NCI-H1417 (cell line): ENCODE results near the gene PSTPIP1.

ENCODE experiments used
- DNase-seq, 3 experiments: peaks; one replicate each; lab custom pipeline; 2025; lab: John Stamatoyannopoulos, UW

Gene PSTPIP1

DNA sequence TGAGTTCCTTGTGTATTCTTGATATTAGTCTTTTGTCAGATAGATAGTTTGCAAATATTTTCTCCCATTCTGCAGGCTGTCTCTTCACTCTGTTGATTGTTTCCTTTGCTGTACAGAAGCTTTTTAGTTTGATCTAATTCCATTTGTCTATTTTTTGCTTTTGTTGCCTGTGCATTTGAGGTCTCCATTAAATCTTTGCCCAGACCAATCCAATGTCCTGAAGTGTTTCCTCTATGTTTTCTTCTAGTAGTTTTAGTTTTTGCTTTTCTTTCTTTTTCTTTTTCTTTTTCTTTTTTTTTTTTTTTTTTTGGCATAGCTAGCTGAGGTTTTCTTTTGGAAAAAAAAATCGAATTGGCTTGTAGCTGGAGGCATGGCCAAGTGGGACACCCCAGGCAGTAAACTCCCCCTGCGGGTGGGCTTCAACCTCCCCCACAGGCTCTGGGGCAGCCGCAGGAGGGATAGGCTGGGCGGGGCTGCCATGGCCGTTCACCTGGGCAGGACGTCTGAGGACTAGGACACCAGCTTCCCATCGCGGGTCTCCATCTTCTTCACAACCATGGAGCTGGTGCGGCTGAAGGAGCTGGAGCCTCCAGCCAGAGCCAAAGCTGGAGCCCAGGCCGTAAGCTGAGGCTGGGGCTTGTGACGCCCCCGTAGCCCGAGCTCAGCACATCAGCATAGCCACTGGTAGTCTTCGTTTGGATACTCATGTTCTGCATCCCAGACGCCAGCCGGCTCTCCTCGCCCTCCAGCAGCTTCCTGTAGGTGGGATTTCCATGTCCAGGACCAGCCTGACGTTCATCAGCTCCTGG lies 16.2 kb upstream of the PSTPIP1 start:
- DNase-seq, result no peak

DNA sequence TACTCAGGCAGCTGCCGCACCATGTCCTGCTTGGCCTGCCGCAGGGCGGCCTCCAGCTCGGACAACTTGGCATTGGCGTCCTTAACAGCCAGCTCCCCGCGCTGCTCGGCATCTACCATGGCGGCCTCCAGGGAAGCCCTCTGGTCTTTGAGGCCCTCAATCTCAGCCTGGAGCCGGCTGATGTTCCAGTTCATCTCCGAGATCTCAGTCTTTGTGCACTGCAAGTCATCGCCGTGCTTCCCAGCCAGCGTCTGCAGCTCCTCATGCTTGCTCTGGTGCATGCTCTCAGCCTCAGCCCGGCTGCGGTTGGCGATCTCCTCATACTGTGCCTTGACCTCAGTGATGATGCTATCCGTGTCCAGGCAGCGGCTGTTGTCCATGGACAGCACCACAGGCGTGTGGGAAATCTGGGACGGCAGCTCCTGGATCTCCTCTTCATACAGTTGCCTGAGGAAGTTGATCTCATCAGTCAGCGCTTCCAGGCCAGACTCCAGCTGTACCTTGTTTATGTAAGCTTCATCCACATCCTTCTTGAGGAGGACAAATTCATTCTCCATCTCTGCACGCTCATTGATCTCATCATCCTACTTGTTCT lies 15.5 kb upstream of the PSTPIP1 start:
- DNase-seq, result no peak

DNA sequence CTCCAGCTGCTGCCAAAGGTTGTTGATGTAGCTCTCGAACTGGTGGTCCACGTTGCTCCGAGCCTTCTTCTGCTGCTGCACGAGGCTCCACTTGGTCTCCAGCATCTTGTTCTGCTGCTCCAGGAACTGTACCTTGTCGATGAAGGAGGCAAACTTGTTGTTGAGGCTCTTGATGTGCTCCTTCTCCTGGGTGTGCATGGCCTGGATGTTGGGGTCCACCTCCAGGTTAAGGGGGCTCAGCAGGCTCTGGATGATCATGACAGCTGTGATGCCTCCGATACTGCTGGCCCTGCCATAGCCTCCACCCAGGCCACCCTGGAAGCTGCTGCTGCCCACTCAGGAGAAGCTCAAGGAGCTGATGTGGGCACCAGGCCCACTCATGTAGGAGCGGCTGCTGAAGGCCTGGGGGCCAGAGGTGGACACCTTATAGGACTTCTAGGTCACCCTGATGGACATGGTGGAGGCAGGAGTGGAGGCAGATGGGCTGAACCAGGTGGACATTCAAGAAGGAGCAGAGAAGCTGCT lies 14.9 kb upstream of the PSTPIP1 start:
- DNase-seq, result no peak

DNA sequence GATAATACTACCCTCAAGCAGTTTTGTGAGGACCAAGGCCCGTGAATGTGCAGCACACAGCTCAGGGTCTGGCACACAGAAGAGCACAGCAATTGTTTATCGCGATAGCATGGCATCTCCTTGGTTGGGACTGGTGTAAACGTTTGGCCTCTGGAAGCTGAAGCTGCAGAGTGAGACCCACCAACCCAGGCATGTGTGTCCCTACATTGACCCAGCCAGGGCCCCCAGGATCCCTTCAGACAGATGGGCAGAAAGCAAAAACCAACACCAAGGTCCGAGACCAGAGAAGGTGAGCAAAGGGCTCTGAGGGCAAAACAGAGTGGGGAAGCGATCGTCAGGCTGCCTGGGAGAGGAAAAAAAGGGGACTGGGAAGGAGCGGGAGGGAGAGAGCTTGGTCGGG lies 12.6 kb upstream of the PSTPIP1 start:
- DNase-seq, result no peak

DNA sequence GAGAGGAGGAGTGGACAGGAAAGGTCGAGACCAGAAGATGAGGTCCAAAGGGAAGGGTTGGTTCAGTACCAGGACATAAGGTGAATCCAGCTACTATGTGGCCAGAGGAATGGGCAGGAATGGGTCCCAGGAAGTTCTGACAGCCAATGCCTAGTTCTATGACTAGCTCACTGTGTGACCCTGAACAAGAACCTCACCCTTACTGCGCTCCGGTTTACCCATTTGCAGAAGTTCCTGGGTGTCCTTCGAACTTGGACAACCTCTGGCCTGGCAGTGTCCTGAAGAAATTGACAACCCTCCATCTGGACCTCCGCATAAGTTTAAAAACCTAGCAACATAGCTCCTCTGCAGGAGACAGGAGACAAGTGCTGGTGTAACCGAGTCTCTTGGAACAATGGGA lies 12.2 kb upstream of the PSTPIP1 start:
- no peak for DNase-seq

DNA sequence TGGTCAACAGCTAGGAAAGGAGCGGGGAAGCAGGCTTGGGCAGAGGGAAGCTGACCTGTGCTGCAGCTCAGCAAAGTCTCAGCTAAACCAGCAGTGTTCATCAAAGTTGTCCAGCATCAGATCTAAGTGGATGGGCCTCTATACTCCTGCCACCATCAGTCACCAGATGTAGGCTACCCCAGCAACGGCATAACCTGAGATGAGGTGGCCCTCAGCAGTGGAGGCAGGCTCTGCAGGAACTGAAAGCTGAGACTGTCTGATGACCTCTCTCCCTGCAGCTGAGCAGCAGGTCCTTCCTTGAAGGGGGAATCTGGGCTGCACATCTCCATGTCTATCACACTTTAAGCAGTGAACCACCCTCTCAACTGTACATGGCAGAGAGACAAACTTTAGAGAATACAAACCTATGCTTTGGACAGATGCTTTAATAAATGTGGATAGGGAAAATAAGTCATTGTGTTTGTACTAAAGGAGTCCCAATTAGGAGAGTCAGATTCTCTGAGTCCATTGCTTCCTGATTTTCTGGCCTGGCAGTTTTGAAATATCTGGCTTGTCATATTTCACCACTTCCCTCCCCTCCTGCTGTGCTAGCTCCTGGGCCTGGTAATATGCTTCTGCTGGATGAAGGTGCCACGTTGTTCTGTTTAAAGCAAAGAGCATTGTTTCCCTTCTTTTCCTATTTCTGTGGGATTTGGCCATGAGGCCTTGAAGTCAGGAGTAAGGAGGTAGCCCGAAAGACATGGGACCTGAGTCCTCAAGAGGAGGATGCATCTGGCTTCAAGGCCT lies 11.1 kb upstream of the PSTPIP1 start:
- DNase-seq, result no peak

DNA sequence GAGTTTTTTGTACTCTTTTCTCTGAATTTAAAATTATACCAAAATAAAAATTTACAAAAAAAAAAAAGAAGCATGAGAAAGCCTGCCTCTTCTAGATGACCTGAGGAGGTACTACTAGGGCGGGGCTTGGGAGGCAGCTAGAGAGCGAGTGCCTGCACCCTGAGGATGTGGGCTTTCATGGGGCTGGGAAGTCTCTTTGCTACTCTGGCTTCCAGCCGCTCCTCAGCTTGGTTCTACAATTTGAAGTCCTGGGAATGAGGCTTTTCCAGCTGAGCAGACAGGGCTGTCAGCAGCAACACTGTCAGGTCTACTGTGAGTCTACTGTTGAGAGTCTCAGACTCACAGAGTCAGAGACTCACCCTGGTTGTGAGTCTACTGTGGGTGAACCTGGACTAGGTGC lies 8.2 kb upstream of the PSTPIP1 start:
- DNase-seq, result no peak

DNA sequence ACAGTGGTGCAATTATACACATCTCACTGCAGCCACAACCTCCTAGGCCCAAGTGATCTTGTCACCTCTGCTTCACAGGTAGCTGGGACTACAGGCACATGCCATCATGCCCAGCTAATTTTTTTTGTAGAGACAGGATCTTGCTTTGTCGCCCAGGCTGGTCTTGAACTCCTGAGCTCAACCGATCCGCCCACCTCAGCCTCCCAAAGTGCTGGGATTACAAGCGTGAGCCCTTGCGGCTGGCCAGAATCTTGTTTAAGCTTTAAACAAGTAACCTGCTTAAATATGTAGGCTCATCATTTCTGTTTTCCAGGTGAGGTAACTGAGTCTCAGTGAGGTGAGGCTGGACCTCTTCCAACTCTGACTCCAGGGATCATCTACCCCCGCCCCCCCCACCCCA lies 7.7 kb upstream of the PSTPIP1 start:
- no peak for DNase-seq

DNA sequence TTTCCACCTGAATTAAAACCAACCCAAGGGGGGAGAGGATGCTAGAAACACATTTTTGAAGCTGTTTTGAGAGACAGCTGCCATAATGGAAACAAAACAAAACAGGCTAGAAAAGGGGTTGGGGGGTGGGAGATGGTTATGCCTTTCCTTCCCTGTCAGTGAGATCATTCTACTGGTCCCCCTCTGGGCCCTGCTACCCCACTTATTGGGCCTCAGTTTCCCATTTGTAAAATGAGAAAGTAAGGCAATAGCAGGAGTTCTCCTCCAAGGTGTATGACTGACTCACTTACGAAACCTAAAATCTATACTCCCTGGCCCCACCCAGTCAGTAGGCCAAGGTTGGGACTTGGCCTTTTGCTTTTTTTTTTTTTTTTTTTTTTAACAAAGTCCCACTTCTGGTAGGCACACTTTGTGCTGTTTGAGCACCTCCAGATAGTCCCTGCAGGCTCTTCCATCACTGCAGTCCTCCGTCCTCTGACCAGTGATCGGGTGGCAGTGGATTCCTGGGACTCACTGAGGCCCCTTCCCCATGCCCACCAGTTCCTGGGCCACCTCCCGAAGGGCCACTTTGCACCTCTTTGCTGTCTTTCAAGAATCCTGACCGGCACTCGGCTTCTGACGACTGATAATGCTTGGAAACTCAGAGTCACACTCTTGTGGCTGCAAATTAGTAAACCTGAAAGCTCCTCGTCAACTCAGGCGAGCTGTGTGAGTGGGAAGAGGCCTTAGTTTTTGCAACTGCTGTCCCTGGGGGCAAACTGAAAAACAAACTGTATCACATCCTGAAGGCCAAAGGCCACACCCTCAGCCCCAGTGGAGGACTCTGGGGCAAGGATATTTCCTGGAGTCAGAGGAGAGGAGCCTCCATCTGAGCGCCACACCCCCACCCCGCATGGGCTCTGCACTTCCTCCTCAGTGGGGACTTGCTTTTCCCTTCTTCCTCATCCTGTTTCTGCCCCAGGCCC lies 6.7 kb upstream of the PSTPIP1 start:
- DNase-seq, result no peak

DNA sequence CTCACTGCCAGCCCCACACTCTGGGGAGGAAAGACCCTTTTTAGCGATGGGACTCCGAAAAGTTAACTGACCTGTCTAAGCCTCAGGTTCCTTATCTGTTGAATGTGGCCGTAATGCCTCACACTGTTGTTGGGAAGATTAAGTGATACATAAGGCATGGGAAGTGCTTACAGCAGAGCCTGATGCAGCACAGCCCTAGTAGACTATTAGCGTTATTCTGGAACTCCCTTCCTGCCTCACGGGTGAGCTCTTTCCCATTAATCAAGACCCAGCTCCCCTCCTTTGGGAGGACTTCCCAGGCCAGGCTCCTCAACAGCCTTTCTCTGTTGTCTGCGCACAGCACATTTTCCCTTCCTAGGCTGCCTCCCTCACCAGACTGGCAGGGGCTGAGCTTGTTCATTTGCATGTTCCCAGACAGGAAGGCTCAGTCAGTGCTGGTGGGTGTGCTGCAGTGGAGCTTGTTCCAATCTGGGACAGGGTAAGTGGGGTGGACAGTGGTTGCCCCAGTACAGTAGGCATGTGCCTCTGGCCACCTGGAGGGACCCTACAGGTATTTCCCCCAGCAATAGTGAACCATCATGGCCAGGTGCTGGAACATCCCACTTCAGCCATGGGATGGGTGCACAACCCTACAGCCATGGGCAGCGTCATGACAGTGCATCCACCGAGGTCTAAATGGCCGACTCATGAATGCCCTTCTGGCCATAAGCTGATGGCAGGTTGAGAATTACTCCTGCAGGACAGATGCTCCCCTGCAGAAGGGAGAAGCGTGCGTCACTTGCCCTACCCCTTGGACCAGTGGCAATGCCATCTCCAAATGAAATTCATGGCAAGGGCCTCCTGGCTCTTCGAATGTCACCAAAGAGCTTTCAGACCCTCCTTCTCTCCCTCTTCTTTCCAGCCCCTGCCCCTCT lies 5.8 kb upstream of the PSTPIP1 start:
- DNase-seq, result no peak

DNA sequence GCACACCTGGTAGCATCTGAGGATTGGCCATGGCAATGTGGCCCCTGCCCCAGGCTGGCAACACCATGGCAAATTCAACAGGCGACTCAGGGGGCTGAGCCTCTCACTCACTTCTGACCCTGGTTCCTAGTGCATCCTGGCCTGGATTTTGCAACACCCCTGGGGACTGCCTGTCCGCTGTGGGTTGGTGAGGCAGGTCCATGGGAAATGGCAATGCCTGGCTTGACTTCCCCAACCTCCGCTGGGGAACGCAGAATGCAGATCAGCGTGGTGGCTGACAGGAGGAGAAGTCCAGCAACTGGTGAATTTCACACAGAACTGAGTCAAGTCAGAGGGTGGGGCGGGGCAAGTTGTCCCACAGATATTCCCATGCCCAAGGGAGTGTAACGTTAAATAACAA lies 3.9 kb upstream of the PSTPIP1 start:
- no peak for DNase-seq

DNA sequence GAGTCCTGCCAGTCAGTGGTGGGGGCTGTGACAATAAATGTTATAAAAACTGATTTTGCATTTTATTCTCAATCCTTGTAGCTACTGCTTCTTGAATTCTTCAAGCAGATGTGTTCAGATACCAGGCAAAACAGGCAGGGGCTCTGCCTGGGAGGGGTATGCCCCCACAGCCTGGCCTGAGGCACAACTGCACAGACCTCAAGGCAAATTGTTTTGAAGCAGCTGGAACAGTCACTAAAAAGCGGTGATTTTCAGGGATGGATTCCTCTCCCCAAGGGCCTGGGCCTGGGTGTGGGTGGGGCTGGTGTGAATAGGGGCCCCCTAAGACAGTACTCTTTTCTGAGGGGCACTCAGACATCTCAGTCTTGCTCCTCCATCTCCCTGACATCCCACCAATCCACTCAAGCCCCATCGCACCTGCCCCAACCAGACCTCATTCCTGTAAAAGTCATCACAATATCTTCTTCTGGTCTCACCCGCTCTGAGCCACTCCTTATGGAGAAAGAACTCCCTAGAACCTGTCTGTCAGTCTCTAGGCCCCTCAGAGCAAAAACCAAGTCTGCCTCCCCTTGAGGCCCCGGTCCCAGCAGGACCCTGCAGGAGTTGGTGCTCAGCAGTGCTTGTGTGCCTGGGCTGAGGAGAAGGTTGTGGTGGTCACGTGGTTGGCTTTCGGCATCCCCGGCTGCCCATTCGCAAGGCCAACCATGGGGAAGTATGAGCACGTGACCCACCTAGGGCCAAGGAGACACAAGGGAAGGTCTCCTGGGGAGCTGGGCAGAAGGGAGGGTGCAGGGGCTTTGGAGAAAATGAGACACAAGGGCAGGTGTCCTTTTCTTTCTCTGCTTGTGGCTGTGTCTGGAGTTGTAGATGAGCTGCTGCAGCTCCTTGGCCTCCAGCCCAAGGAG lies 2.9 kb upstream of the PSTPIP1 start:
- DNase-seq, result no peak

DNA sequence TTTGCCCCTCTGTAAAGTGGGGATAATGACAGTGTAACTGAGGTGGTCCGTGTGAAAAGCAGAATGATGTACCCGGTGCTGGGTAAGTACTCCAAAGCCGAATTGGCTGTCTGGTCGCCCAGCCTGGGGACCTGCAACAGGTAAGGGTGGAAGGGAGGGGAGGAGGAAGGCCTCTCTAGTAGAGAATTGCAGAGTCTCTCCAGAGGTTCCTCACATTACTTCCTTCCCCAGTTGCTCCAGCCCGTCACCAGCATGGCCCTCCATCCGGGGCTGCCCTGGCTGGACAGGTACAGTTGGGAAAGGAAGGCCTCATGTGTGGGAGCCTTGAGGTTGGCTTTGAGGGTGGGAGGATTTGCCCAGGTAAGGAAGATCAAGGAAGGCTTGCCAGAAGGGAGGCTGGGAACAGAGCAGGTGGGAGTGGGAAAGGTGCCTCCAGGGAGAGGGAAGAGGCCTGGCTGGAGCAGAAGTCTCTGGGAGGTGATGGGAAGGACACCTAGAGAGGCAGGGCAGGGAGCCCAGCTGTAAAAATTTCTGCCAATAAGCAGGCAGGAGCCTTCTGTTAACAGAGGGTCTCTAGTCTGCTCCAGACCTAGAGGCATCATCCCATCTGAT lies 1.7 kb upstream of the PSTPIP1 start:
- DNase-seq, result no peak

DNA sequence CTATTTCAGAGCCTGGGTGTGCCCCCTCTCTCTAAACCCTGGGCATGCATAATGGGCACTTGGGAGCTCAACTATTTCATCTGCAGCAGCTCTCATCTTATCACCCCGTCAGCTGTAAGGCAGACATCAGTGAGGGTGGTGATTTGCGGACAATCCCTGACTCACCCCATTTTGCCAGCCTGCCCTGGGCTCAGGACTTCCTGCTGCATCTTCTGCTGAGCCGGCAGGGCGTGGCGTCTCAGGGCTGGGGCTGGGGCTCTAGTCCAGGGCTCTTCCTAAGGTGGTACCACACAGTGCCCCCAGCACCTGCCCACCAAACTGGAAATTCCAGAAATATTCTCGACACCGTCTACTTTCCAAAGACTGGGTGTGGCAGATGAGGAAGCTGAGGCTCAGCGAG lies 925 bp upstream of the PSTPIP1 start:
- DNase-seq, result no peak

DNA sequence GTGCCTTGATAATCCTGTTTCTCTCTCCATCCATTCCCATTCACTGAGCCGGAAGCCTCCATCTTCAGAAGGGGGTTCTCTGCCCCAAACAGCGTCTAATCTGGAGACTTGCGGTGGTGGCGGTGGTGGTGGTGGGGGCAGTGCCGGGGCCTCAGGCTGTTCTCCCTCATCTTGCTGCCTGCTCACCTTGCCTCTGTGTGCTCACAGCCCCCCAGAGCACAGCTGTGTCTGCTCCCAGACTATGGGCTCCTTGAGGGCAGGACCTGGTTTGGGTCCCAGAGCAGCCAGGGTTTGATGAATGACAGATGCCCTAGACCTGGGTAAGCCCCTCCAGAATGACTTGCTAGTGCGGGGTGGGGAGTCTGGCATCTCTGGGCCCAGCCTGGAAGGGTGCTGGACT lies 430 bp upstream of the PSTPIP1 start:
- no peak for DNase-seq

DNA sequence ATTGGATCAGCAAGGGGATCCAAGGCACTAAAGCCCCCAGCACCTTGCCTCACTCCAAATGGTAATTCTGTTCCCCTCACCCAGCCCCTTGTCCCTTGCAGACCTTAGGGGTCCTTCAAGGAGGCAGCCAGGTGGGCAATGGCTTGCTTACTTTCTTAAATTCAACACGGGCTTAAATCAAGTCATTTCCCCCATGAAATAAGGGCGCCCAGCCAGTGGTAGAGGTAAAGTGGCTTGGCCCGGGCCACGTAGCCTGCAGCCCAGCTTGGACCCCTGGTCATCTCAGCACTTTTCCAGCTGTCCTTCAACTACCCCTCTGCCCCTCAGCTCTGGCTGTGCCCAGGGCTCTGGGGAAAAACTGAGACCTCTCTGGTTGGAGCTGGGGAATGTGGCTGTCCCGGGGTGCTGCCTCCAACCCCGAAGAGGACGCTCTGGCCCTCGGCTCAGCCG lies 1.2 kb downstream of the PSTPIP1 start:
- no peak for DNase-seq

DNA sequence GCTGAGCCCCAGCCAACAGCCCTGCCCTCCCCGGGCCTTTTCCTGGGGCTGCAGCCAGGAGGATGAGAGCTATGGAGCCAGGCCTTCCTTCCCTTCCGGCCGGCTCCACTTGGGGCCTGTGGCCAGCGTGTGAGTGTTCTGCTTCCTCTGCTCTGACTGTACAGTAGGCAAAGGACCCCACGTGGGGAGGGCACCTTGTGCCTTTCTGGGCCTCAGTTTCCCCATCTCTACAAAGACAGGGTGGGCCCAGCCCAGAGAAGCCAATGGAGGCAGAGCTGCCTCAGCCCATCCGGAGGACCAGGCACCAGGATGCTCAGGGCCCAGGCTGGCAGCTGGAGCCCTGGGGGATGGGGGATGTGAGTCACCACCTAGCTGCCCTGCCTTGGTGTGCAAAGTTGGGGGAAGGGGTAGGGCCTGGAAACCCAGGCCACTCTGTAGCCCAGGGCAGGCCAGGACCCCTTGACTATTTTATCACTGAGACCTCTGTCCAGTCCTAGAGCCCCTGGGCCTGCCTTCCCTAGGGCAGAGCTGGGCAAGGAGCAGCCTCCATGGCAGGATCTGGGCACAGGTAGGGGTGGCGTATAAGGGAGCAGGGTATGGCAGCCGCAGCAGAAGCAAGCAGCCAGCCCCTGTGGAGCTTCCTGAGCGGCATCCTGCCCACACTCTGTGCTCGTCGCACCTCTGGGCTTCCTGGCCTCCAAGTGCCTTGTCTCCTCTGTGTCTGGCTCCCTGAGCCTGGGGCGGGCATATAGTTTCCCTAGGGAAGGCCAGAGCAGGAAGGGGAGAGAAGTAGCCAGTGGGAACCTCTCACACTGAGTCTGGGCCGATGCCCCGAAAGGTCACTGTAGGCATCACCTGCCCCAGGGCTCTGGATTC lies 1.8 kb downstream of the PSTPIP1 start:
- DNase-seq, result no peak
